HG03432 (cell line): Measurements from ENCODE around the gene LRRFIP2.
"Not testable (repeated sequence)": the region's sequence is repeated elsewhere in the genome, so short reads cannot be mapped to it uniquely, and the experiment has no call there.

ENCODE experiments used
- ATAC-seq: cut with Tn5 transposase; IDR thresholded peaks from one replicate; pipeline ENCODE4 v1.9.1; 2021; ENCODE audit warnings: mild to moderate bottlenecking, moderate library complexity; ENCODE audit not compliant: unreplicated experiment

Gene LRRFIP2

GRCh38 chr3:37122069-37122468 is 52.3 kb downstream of the LRRFIP2 start:
- not testable (repeated sequence) for ATAC-seq

- ATAC-seq: no peak
Observed at GRCh38 chr3:37118163-37118562, 56.2 kb downstream of the LRRFIP2 start.

GRCh38 chr3:37117548-37117947 is 56.8 kb downstream of the LRRFIP2 start:
- ATAC-seq: no peak

- no peak for ATAC-seq
Observed at GRCh38 chr3:37116998-37117397, 57.4 kb downstream of the LRRFIP2 start.

- no peak for ATAC-seq
Observed at GRCh38 chr3:37115446-37115845, 58.9 kb downstream of the LRRFIP2 start.

- no peak for ATAC-seq
Observed at GRCh38 chr3:37114251-37115145, 59.9 kb downstream of the LRRFIP2 start.

GRCh38 chr3:37112987-37113386 is 61.4 kb downstream of the LRRFIP2 start:
- ATAC-seq: no peak

GRCh38 chr3:37111199-37111598 is 63.2 kb downstream of the LRRFIP2 start:
- no peak for ATAC-seq

GRCh38 chr3:37107846-37108245 is 66.5 kb downstream of the LRRFIP2 start:
- no peak for ATAC-seq

GRCh38 chr3:37103103-37103808 is 71.1 kb downstream of the LRRFIP2 start:
- no peak for ATAC-seq

GRCh38 chr3:37100411-37100810 is 74.0 kb downstream of the LRRFIP2 start:
- no peak for ATAC-seq

- ATAC-seq: no peak
Observed at GRCh38 chr3:37099469-37099868, 74.9 kb downstream of the LRRFIP2 start.

GRCh38 chr3:37098884-37099283 is 75.5 kb downstream of the LRRFIP2 start:
- ATAC-seq: no peak

GRCh38 chr3:37097776-37098175 is 76.6 kb downstream of the LRRFIP2 start:
- ATAC-seq: no peak

GRCh38 chr3:37096975-37097374 is 77.4 kb downstream of the LRRFIP2 start:
- ATAC-seq: no peak

- no peak for ATAC-seq
Observed at GRCh38 chr3:37096288-37096687, 78.1 kb downstream of the LRRFIP2 start.

- no peak for ATAC-seq
Observed at GRCh38 chr3:37094636-37095035, 79.7 kb downstream of the LRRFIP2 start.

GRCh38 chr3:37093481-37093880 is 80.9 kb downstream of the LRRFIP2 start:
- ATAC-seq: no peak

- no peak for ATAC-seq
Observed at GRCh38 chr3:37092484-37092883, 81.9 kb downstream of the LRRFIP2 start.

GRCh38 chr3:37087870-37088269 is 86.5 kb downstream of the LRRFIP2 start:
- no peak for ATAC-seq

GRCh38 chr3:37086918-37087317 is 87.5 kb downstream of the LRRFIP2 start:
- ATAC-seq: no peak

GRCh38 chr3:37082317-37082716 is 92.1 kb downstream of the LRRFIP2 start:
- ATAC-seq: no peak
